ENCODE results near the gene GSTA4. TPM values are rescaled to one million over a fixed set of nuclear protein-coding genes. Genes with fewer than 3 reads are reported as not detected.

Gene GSTA4
- total and polyA plus RNA-seq, 2 of the 8 experiments (the other 6 are each of a cell fraction or from before 2014, with no cell fraction given), result 13.9 to 21.6 TPM

DNA sequence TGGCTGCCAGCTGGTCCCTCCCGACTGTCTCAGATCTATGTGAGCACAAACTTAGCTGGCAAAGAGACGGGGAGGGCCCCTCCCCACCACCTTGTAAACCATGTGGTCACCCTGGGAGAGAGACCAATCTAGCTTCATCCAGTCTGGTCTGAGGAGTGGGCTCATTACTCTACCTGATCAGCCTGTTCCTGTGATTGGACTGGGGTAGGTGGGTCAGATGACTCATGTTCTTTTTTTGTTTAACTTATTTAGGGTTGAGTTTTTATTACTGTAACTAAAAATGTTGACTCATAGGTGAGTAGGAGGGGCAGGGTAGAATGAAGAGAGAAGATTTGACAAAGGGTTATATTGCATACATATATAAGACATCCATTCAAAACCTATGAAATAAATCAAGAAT, 4.7 kb downstream of the GSTA4 start:
- Histone ChIP-seq H4K8ac (ENCODE audit: extremely low read depth, insufficient read depth, low read length) (no peak overlapping the region), H3K9me3 (ENCODE audit: insufficient read depth in 2 of 2, low read depth in 1 of 2, low read length in 1 of 2) (no peaks in the 10 kb centered on the region), H3K36me3 (ENCODE audit: control insufficient read depth in 2 of 4, insufficient read depth in 4 of 4, low read length in 3 of 4) (peaks cover 0 to under 1% (median under 1%) of the 10 kb centered on the region in 4 experiments; a peak in 1 of 8 replicates), H2BK12ac (ENCODE audit: low read depth, low read length) (no peak overlapping the region), H3K4me1 (replicated peaks in 1 of 4; ENCODE audit: control insufficient read depth in 3 of 4, insufficient read depth in 4 of 4, low read length in 3 of 4) (no peaks in the 10 kb centered on the region; a peak in 1 of 7 replicates), H2BK5ac (ENCODE audit: low read depth, low read length) (no peak overlapping the region), H2BK15ac (ENCODE audit: low read length) (no peak overlapping the region), H3K27ac (ENCODE audit: low read depth, low read length) (no peak overlapping the region), H3K27me3 (replicated peaks in 1 of 4; ENCODE audit: control insufficient read depth in 3 of 4, extremely low read depth in 1 of 4, insufficient read depth in 3 of 4, low read length in 3 of 4) (no peaks in the 10 kb centered on the region), H2AK5ac (ENCODE audit: low read depth, low read length) (no peak overlapping the region), H3K79me1 (ENCODE audit: low read depth, low read length) (no peaks in the 10 kb centered on the region), H3K14ac (ENCODE audit: insufficient read length) (no peak overlapping the region), H3K4ac (replicated peaks; ENCODE audit: insufficient read length, low read depth, low read length) (no peak overlapping the region), H3K23me2 (ENCODE audit: low read depth, low read length) (no peaks in the 10 kb centered on the region), H2BK120ac (replicated peaks; ENCODE audit: low read depth, low read length) (no peak overlapping the region), H4K20me1 (replicated peaks in 1 of 2; ENCODE audit: control insufficient read depth in 1 of 2, insufficient read depth in 2 of 2, low read length in 2 of 2) (no peaks in the 10 kb centered on the region), H3K56ac (replicated peaks; ENCODE audit: insufficient read length, low read depth, low read length) (no peak overlapping the region), H3K4me2 (ENCODE audit: insufficient read depth in 1 of 2, low read depth in 2 of 2, low read length in 2 of 2) (no peak overlapping the region), H2AFZ (ENCODE audit: low read length) (no peak overlapping the region), H3K4me3 (ENCODE audit: extremely low read depth in 1 of 4, insufficient read depth in 2 of 4, low read depth in 3 of 4, low read length in 4 of 4) (no peak overlapping the region), H4K5ac (ENCODE audit: insufficient read length, low read depth, low read length) (no peak overlapping the region), H3K79me2 (ENCODE audit: control insufficient read depth in 1 of 2, insufficient read depth in 2 of 2, low read length in 2 of 2) (no peaks in the 10 kb centered on the region), H4K91ac (replicated peaks; ENCODE audit: insufficient read length, low read length) (no peak overlapping the region), H2BK20ac (ENCODE audit: low read length) (no peak overlapping the region), H3K23ac (ENCODE audit: insufficient read length) (no peak overlapping the region), H3K9ac (replicated peaks in 1 of 4; ENCODE audit: extremely low read depth in 1 of 4, low read depth in 3 of 4, low read length in 3 of 4) (no peak overlapping the region), H3K18ac (ENCODE audit: extremely low read depth, low read length) (no peak overlapping the region)
- 72% methylated on average over 2 of the region's 2 CpGs; no CpG with 5 or more reads in 1 of the 2 experiments for WGBS, 2 experiments (ENCODE audit: extremely low coverage in 1 of 2, insufficient coverage in 1 of 2, insufficient read length in 1 of 2, insufficient replicate concordance in 2 of 2, low coverage in 1 of 2, low lambda C conversion rate in 2 of 2, missing lambda C conversion rate in 1 of 2)
- POLR2A ChIA-PET (ENCODE audit: partially characterized antibody), result interaction anchor here (1.2 kb wide), 1 partner anchor 9 kb away, joined by 3 read pairs; no protein-coding TSS in a partner anchor
- DNase-seq (ENCODE audit: low read depth in 1 of 2, low spot score in 2 of 2) (no peak), FAIRE-seq (no peak)
- CTCF ChIA-PET (ENCODE audit: partially characterized antibody), result interaction anchor here (0.7 to 1.9 kb wide), 3 partner anchors 52 to 167 kb away, joined by 3 read pairs; no protein-coding TSS in a partner anchor
- TF ChIP-seq BRCA1 (IDR thresholded peaks at IDR 0.05; ENCODE audit: low read depth, low read length) (no peak), SP1 (IDR thresholded peaks at IDR 0.05; ENCODE audit: low read depth, low read length) (no peak), RAD21 (IDR thresholded peaks at IDR 0.05 in 1 of 2, conservative IDR thresholded peaks at IDR 0.05 in 1 of 2; ENCODE audit: low read depth in 2 of 2, low read length in 2 of 2) (no peak), RNF2 (IDR thresholded peaks at IDR 0.05; ENCODE audit: borderline replicate concordance, low read depth, low read length, missing control alignments, poor library complexity, severe bottlenecking) (no peak), KDM5A (IDR thresholded peaks at IDR 0.05; ENCODE audit: low read length) (no peak), RXRA (IDR thresholded peaks at IDR 0.05; ENCODE audit: insufficient read depth, low read depth, low read length) (no peak), BCL11A (IDR thresholded peaks at IDR 0.05; ENCODE audit: low read depth in 2 of 2, low read length in 2 of 2) (no peak), SP4 (IDR thresholded peaks at IDR 0.05; ENCODE audit: low read length) (no peak), GABPA (IDR thresholded peaks at IDR 0.05; ENCODE audit: borderline replicate concordance, insufficient read depth, low read length) (no peak)
- TF ChIP-seq, protein P1, sequence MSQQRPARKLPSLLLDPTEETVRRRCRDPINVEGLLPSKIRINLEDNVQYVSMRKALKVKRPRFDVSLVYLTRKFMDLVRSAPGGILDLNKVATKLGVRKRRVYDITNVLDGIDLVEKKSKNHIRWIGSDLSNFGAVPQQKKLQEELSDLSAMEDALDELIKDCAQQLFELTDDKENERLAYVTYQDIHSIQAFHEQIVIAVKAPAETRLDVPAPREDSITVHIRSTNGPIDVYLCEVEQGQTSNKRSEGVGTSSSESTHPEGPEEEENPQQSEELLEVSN (IDR thresholded peaks at IDR 0.05), result no peak
- TF ChIP-seq, protein P2, sequence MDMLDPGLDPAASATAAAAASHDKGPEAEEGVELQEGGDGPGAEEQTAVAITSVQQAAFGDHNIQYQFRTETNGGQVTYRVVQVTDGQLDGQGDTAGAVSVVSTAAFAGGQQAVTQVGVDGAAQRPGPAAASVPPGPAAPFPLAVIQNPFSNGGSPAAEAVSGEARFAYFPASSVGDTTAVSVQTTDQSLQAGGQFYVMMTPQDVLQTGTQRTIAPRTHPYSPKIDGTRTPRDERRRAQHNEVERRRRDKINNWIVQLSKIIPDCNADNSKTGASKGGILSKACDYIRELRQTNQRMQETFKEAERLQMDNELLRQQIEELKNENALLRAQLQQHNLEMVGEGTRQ (IDR thresholded peaks at IDR 0.05; ENCODE audit: low read length), result no peak

Measured in H1 (cell line).